BLaER1 treated with 17β-estradiol and CSF1 and Interleukin-3, amounts not matched to agents 10 nM and 100 nM (cell line): Measurements from ENCODE around the gene PCDHB14.
A peak's percentile ranks its signal among the peaks of the same experiment; 100 is the strongest.

Experiments used
- H3K27ac ChIP-seq, 11 experiments: shearing (Covaris generic); formaldehyde crosslinking; 2 replicates each; pipeline ENCODE4 v1.8.1; 2022
- H3K27me3 ChIP-seq, 11 experiments: shearing (Covaris generic); formaldehyde crosslinking; 2 replicates each; pipeline ENCODE4 v1.8.1; 2022
- H3K36me3 ChIP-seq, 11 experiments: shearing (Covaris generic); formaldehyde crosslinking; 2 replicates each; pipeline ENCODE4 v1.8.1; 2022
- H3K4me1 ChIP-seq, 10 experiments: shearing (Covaris generic); formaldehyde crosslinking; 2 replicates each; pipeline ENCODE4 v1.8.1; 2022
- H3K4me2 ChIP-seq, 11 experiments: shearing (Covaris generic); formaldehyde crosslinking; 2 replicates each; pipeline ENCODE4 v1.8.1; 2022
- H3K4me3 ChIP-seq, 10 experiments: shearing (Covaris generic); formaldehyde crosslinking; 2 replicates each; pipeline ENCODE4 v1.8.1; 2022
- H3K9ac ChIP-seq, 11 experiments: shearing (Covaris generic); formaldehyde crosslinking; 2 replicates each; pipeline ENCODE4 v1.8.1; 2022
- H3K9me3 ChIP-seq, 11 experiments: shearing (Covaris generic); formaldehyde crosslinking; replicated peaks in 1 of 11; 2 replicates each; pipeline ENCODE4 v1.8.1; 2022
- H4K20me1 ChIP-seq, 11 experiments: shearing (Covaris generic); formaldehyde crosslinking; 2 replicates each; pipeline ENCODE4 v1.8.1; 2022
- Cebpa-rat ChIP-seq, 11 experiments: shearing (Covaris generic); IDR thresholded peaks; 2 replicates each; pipeline ENCODE4 v1.8.1; 2022

The PCDHB14 gene

GRCh38 chr5:141261238-141261546 lies 38.0 kb downstream of the PCDHB14 start:
- TF ChIP-seq Cebpa-rat (IDR thresholded peaks at IDR 0.05) = no peak
- H3K4me2 ChIP-seq = no peak overlapping the region
- peaks cover 99 to 100% (median 100%) of the 10 kb centered on the region in 11 experiments for H3K9me3 ChIP-seq
- no peaks in the 10 kb centered on the region for H3K4me1 ChIP-seq
- no peak overlapping the region; a peak in 2 of 20 replicates for H3K4me3 ChIP-seq
- H3K27ac ChIP-seq = no peak overlapping the region
- H3K36me3 ChIP-seq = peaks cover 0 to 42% (median 15%) of the 10 kb centered on the region in 11 experiments; a peak in 13 of 22 replicates
- no peak overlapping the region for H3K9ac ChIP-seq
- no peaks in the 10 kb centered on the region for H3K27me3 ChIP-seq
- H4K20me1 ChIP-seq = no peaks in the 10 kb centered on the region

DNA sequence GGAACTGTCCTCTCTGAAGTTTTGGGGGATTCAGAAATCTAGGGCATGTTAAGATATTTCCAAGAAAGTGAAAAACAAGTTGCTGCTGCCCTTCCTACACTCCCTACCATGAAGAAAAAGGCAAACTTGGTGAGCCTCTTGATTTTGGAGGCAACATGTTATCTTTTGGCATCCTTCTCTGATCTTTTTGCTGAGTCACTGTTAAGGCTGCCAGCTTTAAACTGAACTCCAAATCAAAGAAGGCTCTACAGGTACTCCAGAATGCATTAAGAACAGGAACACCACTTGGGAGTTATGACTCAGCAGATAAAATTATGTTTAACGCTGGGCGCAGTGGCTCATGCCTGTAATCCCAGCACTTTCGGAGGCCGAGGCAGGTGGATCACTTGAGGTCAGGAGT lies 46.1 kb downstream of the PCDHB14 start:
- Histone ChIP-seq H3K4me3 (0 out of 20 replicates have a peak overlapping the region, but pooled peaks of 1 of the 10 experiments have one; percentile 4), H3K27me3 (no peaks in the 10 kb centered on the region), H3K36me3 (peaks cover 0 to 91% (median 27%) of the 10 kb centered on the region in 11 experiments; a peak in 18 of 22 replicates), H3K4me2 (no peak overlapping the region), H4K20me1 (no peaks in the 10 kb centered on the region), H3K27ac (no peak overlapping the region), H3K9me3 (peaks cover 100% of the 10 kb centered on the region in 11 experiments), H3K4me1 (no peaks in the 10 kb centered on the region), H3K9ac (no peak overlapping the region)
- no peak for TF ChIP-seq Cebpa-rat (IDR thresholded peaks at IDR 0.05)

DNA sequence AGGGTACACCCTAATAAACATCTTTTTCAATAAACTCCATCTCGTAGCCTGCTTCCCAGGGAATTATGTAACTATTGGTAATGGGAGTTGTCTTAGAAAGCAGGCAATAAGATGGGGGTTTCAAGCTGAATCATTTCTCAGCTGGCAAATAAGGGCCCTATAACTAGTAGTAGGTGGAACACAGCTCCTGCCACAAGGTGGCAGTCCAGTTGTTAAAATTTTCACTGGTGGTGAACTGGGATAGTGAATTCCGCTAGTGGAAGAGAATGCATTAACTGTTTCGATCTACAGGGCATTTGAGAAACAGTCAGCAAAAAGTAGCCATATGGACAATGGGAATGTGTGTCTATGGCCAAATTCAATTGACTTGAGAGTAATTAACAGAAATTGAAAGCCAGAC lies 49.8 kb downstream of the PCDHB14 start:
- H3K4me3 ChIP-seq = 0 out of 20 replicates have a peak overlapping the region, but pooled peaks of 1 of the 10 experiments have one; percentile 19
- H3K36me3 ChIP-seq = peaks cover 0 to 83% (median 11%) of the 10 kb centered on the region in 11 experiments; a peak in 15 of 22 replicates
- no peak overlapping the region for H3K27ac ChIP-seq
- no peaks in the 10 kb centered on the region for H3K4me1 ChIP-seq
- peaks cover 96 to 99% (median 97%) of the 10 kb centered on the region in 11 experiments for H3K9me3 ChIP-seq
- H4K20me1 ChIP-seq = no peaks in the 10 kb centered on the region
- no peak for TF ChIP-seq Cebpa-rat (IDR thresholded peaks at IDR 0.05)
- H3K9ac ChIP-seq = no peak overlapping the region
- no peak overlapping the region for H3K4me2 ChIP-seq
- H3K27me3 ChIP-seq = no peaks in the 10 kb centered on the region
